Transverse colon (tissue), 4 donors: ENCODE results near the gene LYSET. TPM values are rescaled to one million over a fixed set of nuclear protein-coding genes. Genes with fewer than 3 reads are reported as not detected.
A peak's percentile ranks its signal among the peaks of the same experiment; 100 is the strongest.

Experiments used
- DNase-seq: peaks from one replicate; pipeline ENCODE4 v3.0.0-alpha.2; 2019
- H3K27ac ChIP-seq, 4 donors: fragments of 200-600 bp; sonication (generic); 2 replicates each; pipeline ENCODE4 v1.5.1; 2016 to 2018; ENCODE audit warnings: inconsistent platforms in 4 of 4
- H3K27me3 ChIP-seq: fragments of 200-600 bp; sonication (generic); 2 replicates; pipeline ENCODE4 v1.5.1; 2017; ENCODE audit warnings: inconsistent platforms
- H3K36me3 ChIP-seq, 4 donors: fragments of 200-600 bp; sonication (generic); 2 replicates each; pipeline ENCODE4 v1.5.1; 2017 to 2019; ENCODE audit warnings: inconsistent platforms in 4 of 4
- H3K4me1 ChIP-seq, 4 donors: fragments of 200-600 bp; sonication (generic); 2 replicates each; pipeline ENCODE4 v1.5.1; 2017 to 2020; ENCODE audit warnings: inconsistent platforms in 4 of 4
- H3K4me3 ChIP-seq, 4 donors: fragments of 200-600 bp; sonication (generic); 1 replicate in 1 of 4; 2 replicates in 3 of 4; pipeline versions ENCODE4 v1.5.1 to v1.6.1; 2017 to 2019; ENCODE audit warnings: inconsistent platforms in 4 of 4
- H3K9me3 ChIP-seq, 2 donors: fragments of 200-600 bp; sonication (generic); 2 replicates each; pipeline ENCODE4 v1.5.1; 2017 to 2019; ENCODE audit warnings: inconsistent platforms in 2 of 2
- EP300 ChIP-seq: sonication (generic); formaldehyde crosslinking; IDR thresholded peaks from one replicate; pipeline ENCODE4 v1.6.1; 2017; ENCODE audit warnings: antibody characterized with exemption, low read depth
- POLR2A ChIP-seq: fragments of 450-650 bp; IDR thresholded peaks from one replicate; pipeline ENCODE4 v1.6.1; 2016; ENCODE audit warnings: antibody characterized with exemption, mild to moderate bottlenecking, moderate library complexity
- POLR2AphosphoS5 ChIP-seq, 3 donors: sonication (generic); formaldehyde crosslinking; IDR thresholded peaks; one replicate each; pipeline ENCODE4 v1.6.1; 2016; ENCODE audit warnings: antibody characterized with exemption in 3 of 3
- WGBS, 2 donors: methylation state at CpG; one replicate each; pipeline ENCODE4 v1.1.5; 2018; ENCODE audit warnings: low coverage in 1 of 2; 5-methylcytosine and 5-hydroxymethylcytosine counted together
- in situ Hi-C, 4 donors: fragments of 200-750 bp; cut with MboI; loops; one replicate each; pipeline versions ENCODE4 v1.15.0 to v1.15.1; 2017; ENCODE audit warnings: low sequenced_read_pairs in 3 of 4, low pct_ligation_motif_present in 1 of 4, low pct_unique_long_range_greater_than_20kb in 1 of 4
- intact Hi-C: fragments of 100-400 bp; cut with DNase I; formaldehyde crosslinking; loops from one replicate; pipeline ENCODE4 v1.15.1; 2023; ENCODE audit warnings: low total_unique reads
- total RNA-seq, 4 donors: library from RNA; depleted of rRNA; stranded (reverse); fragments of >200 nt; gene quantifications; one replicate each; pipeline ENCODE4 v1.1.0, GENCODE V29; 2016
- TF ChIP-seq, protein P1 (sequence below), 5 experiments: fragments of 200-600 bp in 3 of 5; fragments of 450-650 bp in 2 of 5; sonication (generic) in 3 of 5; IDR thresholded peaks; 1 replicate in 2 of 5; 2 replicates in 3 of 5; pipeline ENCODE4 v1.5.1; 2016 to 2017; ENCODE audit warnings: antibody characterized with exemption in 5 of 5, inconsistent platforms in 3 of 5, mild to moderate bottlenecking in 2 of 5, moderate library complexity in 1 of 5

LYSET gene
- total RNA-seq, 4 donors from 2014 or later: 3.7 to 21.7 (median 9.1) TPM; not detected in 1

DNA sequence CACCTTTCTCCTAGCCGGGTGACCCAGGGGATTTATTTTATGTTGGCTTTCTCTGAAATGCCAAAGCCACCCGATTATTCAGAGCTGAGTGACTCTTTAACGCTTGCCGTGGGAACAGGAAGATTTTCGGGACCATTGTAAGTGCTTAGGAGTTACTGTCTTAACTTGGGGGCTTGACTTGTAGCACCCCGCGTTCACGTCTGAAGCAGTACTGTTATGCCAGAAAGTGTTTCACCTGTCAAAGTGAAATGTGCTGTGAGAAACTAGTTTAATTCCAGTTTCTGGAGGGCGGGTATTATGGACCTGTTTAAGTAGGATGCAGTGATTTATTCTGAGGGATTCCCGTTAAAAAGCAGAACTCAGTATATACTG, 218 bp downstream of the LYSET start:
- TF ChIP-seq POLR2AphosphoS5 (IDR thresholded peaks at IDR 0.05) (no peak), POLR2A (no peak), EP300 (no peak)
- H3K27me3 ChIP-seq: no peaks in the 10 kb centered on the region
- DNase-seq: no peak
- H3K4me1 ChIP-seq: peaks cover 16 to 29% (median 17%) of the 10 kb centered on the region in 4 donors
- WGBS, 2 donors: 0% methylated on average over 1 to 10 of the region's 10 CpGs
- in situ Hi-C loops: no loop called here
- intact Hi-C loops: no loop called here
- H3K36me3 ChIP-seq: no peaks in the 10 kb centered on the region
- H3K4me3 ChIP-seq: peak overlapping the region; percentile 46 to 97 (median 76)
- H3K9me3 ChIP-seq: no peaks in the 10 kb centered on the region
- H3K27ac ChIP-seq: peak overlapping the region; percentile 94 to 97 (median 94)

DNA sequence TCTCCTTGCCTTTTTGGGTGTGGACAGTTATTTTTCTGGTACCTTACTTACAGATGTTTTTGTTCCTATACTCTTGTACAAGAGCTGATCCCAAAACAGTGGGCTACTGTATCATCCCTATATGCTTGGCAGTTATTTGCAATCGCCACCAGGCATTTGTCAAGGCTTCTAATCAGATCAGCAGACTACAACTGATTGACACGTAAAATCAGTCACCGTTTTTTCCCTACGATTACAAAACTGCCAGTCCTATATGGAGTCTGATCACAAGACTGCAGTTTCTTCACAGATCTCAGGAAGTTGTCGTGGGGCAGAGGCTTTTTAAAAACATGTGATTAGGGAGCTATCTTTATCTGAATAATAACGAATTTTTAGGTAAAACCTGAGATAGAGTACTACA, 1.3 kb downstream of the LYSET start:
- H3K4me3 ChIP-seq: no peak overlapping the region
- in situ Hi-C loops: no loop called here
- WGBS, 2 donors: 69 to 79% methylated on average over 5 to 6 of the region's 6 CpGs
- H3K27me3 ChIP-seq: no peaks in the 10 kb centered on the region
- no peak for TF ChIP-seq POLR2A
- TF ChIP-seq, protein P1, sequence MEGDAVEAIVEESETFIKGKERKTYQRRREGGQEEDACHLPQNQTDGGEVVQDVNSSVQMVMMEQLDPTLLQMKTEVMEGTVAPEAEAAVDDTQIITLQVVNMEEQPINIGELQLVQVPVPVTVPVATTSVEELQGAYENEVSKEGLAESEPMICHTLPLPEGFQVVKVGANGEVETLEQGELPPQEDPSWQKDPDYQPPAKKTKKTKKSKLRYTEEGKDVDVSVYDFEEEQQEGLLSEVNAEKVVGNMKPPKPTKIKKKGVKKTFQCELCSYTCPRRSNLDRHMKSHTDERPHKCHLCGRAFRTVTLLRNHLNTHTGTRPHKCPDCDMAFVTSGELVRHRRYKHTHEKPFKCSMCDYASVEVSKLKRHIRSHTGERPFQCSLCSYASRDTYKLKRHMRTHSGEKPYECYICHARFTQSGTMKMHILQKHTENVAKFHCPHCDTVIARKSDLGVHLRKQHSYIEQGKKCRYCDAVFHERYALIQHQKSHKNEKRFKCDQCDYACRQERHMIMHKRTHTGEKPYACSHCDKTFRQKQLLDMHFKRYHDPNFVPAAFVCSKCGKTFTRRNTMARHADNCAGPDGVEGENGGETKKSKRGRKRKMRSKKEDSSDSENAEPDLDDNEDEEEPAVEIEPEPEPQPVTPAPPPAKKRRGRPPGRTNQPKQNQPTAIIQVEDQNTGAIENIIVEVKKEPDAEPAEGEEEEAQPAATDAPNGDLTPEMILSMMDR (IDR thresholded peaks at IDR 0.05): no peak
- TF ChIP-seq POLR2AphosphoS5 (IDR thresholded peaks at IDR 0.05): no peak
- TF ChIP-seq EP300: no peak
- no peak for DNase-seq
- peak overlapping the region in 2 of 4 donors; percentile 94 to 95 for H3K27ac ChIP-seq
- H3K9me3 ChIP-seq: no peaks in the 10 kb centered on the region
- no peaks in the 10 kb centered on the region for H3K36me3 ChIP-seq
- intact Hi-C loops: no loop called here
- H3K4me1 ChIP-seq: peaks cover 16 to 29% (median 17%) of the 10 kb centered on the region in 4 donors

DNA sequence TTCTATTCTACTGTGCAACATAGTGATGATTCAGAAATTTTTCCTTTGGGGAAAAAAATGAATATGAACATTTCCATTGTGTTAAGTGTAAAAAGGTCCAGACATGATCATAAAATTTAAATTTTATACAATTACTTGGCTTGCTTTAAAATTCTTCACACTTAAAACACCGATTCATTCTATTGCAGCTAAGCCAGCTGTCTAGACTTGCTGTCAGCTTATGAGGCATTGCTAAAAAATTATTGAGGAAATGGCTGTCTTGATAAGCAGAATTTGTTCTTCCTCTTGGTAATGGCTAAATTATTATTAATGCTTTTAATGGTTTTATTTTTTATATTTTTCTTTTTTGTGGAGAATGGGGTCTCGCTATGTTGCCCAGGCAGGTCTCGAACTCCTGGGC, 1.8 kb downstream of the LYSET start:
- Histone ChIP-seq H3K36me3 (no peaks in the 10 kb centered on the region), H3K27ac (no peak overlapping the region), H3K4me3 (no peak overlapping the region), H3K4me1 (peaks cover 16 to 29% (median 17%) of the 10 kb centered on the region in 4 donors), H3K27me3 (no peaks in the 10 kb centered on the region), H3K9me3 (no peaks in the 10 kb centered on the region)
- WGBS, 2 donors: 94 to 97% methylated on average over 3 of the region's 3 CpGs
- DNase-seq: no peak
- intact Hi-C loops (no loop called here), in situ Hi-C loops (no loop called here)
- no peak for TF ChIP-seq POLR2A
- TF ChIP-seq EP300: no peak
- TF ChIP-seq, protein P1 (IDR thresholded peaks at IDR 0.05): no peak
- no peak for TF ChIP-seq POLR2AphosphoS5 (IDR thresholded peaks at IDR 0.05)

DNA sequence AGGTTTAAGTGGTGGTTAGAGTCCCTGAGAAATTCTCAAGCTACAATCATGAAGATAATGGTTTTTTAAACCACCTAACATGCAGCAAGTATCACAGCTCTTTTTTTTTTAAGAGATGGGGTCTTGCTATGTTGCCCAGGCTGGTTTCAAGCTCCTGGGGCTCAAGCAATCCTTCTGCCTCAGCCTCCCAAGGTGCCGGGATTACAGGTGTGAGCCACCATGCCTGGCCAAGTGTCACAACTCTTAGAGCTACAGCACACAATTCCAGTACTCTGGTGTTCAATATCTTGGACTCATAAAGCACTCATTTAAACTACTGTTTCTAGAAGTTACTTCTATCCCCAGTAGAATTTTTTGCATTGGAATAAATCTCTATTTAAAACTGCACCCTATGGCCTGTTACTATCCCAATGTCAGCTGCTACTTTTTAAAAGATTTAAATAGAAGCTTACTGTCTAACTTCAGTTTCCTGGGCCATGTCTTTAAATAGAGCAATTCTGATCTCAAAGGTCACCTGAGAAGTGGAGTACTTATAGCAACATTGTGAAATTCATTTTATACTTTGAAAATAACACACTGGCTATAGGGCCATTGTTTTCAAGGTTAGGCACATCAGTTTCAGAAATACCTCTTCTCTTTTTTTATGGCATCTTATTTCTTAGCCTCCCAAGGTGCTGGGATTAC, 10.3 kb downstream of the LYSET start:
- WGBS, 2 donors: 55 to 60% methylated on average over 1 of the region's 1 CpG
- peak overlapping the region; percentile 23 to 73 (median 68) for H3K27ac ChIP-seq

DNA sequence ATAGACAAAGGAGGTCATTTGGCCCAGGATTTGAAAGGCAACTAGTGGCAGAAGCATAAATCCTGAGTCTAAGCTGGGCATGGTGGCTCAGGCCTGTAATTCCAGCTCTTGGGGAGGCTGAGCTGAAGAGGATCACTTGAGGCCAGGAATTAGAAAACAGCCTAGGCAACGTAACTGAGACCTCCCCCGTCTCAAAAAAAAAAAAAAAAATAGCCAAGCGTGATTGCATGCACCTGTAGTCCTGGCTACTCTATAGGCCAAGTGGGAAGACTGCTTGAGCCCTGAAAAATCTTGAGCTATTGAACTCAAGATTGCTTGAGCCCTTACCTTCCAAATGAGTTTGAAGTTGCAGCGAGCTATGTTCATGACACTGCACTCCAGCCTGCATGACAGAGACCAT, 13.9 kb downstream of the LYSET start:
- no peaks in the 10 kb centered on the region for H3K9me3 ChIP-seq
- peaks cover 0 to 4% (median 0%) of the 10 kb centered on the region in 4 donors for H3K36me3 ChIP-seq
- TF ChIP-seq EP300 (no peak), POLR2AphosphoS5 (IDR thresholded peaks at IDR 0.05) (no peak), POLR2A (no peak)
- TF ChIP-seq, protein P1 (IDR thresholded peaks at IDR 0.05): no peak
- intact Hi-C loops: no loop called here
- no peak for DNase-seq
- no peak overlapping the region for H3K27ac ChIP-seq
- peaks cover 0 to 15% (median 7%) of the 10 kb centered on the region in 4 donors for H3K4me1 ChIP-seq
- H3K4me3 ChIP-seq: no peak overlapping the region
- in situ Hi-C loops: no loop called here
- WGBS, 2 donors: 77 to 83% methylated on average over 4 of the region's 4 CpGs
- H3K27me3 ChIP-seq: no peaks in the 10 kb centered on the region

More for the DNA sequence above, 10.3 kb downstream of the LYSET start:
- no peak for DNase-seq
- TF ChIP-seq POLR2AphosphoS5 (IDR thresholded peaks at IDR 0.05) (no peak), POLR2A (no peak)
- Histone ChIP-seq H3K4me1 (peaks cover 0 to 15% (median 7%) of the 10 kb centered on the region in 4 donors), H3K27me3 (no peaks in the 10 kb centered on the region), H3K4me3 (no peak overlapping the region), H3K36me3 (peaks cover 0 to 4% (median 0%) of the 10 kb centered on the region in 4 donors), H3K9me3 (no peaks in the 10 kb centered on the region)
- intact Hi-C loops: no loop called here
- in situ Hi-C loops: no loop called here
